A549 treated with GW870086 at 1 μM for 4 hours (cell line): ENCODE data around the gene SMIM7. TPM values are rescaled to one million over a fixed set of nuclear protein-coding genes. Genes with fewer than 3 reads are reported as not detected.

ENCODE experiments used
- total RNA-seq: library from RNA; stranded (reverse); fragments of 200-300 nt; extraction: Qiagen RNA extraction; gene quantifications from 5 replicates; pipeline ENCODE4 v1.2.3, GENCODE V29; 2022; ENCODE audit warnings: low read depth

Gene SMIM7
- total RNA-seq: 66.1 to 77.4 TPM (median 74.4 TPM) in 5 replicates

DNA sequence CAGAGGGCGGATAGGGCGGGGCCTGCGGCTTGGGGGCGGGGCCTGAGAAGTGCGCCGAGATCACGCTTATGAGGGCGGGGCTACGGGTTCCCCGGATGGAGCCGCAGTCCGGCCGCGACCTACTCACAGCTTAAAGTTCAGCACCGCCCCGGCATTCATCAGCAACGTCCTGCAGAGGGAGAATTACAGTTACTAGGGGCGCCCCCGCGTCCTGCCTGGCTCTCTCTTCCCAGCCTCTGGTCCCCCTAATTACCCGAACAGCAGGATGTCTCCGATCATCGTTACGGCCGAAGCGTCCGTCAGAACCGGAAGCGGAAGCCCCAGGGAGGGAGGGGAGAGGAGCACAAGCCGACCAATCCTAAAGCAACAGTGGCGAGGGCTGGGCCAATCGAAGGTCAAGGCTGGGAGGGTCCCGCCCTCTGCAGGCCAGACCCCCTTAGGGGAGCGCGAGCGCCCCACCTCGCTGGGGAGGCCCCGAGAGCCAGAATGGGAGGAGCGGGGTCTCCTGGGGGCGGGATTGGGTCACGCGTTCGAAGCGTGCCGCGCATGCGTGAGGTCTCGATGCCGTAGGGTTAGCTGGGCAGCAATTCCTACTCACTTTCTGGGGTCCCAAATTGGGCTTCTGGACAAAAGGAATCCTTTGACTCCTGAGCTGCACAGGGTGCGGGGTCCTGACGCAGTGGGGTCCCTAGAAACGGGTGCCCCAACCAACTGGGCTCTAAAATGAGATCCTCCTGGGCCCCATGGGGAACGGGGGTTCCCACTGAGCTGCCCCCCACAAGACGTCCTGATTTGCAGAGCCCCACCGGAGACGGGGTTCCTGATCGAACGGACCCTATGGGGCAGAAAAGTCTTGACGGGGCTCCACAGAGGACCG is at the start of gene SMIM7:
SMIM7 (minus strand) TSS at position 313 of the 877 bp plus-strand sequence; CDS start at position 279, 34 bp downstream.

DNA sequence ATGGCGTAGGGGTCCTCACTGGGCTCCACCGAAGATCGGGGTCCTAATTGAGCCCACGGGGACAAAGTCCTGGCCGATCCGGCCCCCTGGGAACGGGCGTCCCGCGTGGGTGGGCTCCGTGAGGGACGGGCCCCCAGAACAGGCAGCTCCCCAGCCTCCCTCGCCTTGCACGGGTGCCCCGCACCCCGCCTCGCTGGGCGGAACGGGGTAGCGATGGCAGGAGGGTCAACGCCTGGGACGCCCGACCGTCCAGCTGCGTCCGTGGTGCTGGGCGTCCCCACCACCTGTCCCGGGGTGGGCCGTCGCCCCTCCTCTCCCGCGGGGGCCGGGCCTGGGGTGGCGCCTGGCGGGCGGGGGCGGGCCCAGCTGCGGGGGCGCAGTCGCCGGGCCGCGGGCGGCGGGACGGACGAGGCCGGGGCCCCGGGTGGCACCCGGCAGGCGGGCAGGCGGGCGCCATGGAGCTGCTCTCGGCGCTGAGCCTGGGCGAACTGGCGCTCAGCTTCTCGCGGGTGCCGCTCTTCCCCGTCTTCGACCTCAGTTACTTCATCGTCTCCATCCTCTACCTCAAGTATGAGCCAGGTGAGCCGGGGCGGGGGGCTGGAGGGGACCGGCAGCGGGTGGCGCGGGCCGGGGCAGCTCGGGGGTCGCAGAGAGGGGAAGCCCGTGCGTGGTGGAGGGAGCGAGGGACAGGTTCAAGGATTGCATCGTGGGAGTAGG is 977 bp upstream of the SMIM7 start, which contains the start of gene TMEM38A:
TMEM38A (plus strand) TSS at position 377 of the 717 bp plus-strand sequence; CDS start at position 456, 79 bp downstream.

DNA sequence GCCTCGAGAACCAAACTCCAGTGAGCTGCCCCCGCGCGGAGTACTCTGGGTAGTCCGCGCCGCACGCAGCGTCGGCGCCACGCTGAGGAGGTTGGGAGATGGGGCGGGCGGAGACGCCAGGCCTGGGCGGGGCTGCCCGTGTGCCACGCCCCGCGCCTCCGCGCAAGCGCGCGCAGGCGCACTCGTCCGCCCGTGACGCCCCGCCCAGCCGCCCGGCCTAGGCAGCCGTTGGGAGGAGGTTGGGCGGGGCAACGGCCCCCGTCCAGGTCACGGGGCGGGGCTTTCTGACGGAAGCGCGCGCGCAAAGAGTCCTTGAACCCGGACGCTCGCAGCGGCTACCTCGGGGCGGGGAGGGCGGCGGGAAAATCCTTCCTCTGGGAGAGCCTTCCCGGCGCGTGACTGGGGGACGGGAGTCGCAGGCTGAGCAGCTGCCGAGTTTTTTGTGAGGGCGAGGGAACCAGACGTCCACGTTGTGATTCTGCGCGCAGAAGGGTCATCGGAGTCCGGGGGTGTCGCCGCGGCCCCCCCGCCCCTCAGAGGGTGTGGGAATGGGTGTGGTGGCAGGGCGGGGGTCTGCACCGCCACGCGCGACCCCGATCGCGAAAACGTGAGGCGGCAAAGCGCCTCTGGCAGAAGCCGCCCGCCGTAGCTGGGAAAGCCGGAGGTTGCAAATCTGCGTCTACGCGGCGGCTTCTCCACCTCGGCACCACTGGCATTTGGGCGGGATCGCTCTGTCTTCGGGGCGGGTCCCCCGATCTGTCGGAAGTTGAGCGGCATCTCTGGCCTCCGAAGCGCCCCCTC is 31.6 kb downstream of the SMIM7 start, which contains the start of gene MED26:
MED26 (minus strand) TSS at position 22 of the 801 bp plus-strand sequence. CDS start 261 bp downstream, outside the sequence.

Other genes with a start within 250 kb of the SMIM7 start
- gene EPS15L1, start 188.2 kb downstream of the SMIM7 start, total RNA-seq: 14.2 to 18.6 TPM (median 16.6 TPM) in 5 replicates
- not detected in 5 replicates for gene CALR3, start 164.0 kb downstream of the SMIM7 start, total RNA-seq
- gene C19orf44, start 163.8 kb downstream of the SMIM7 start, total RNA-seq: 2.0 to 2.8 TPM (median 2.6 TPM) in 5 replicates
- gene CHERP, start 117.7 kb downstream of the SMIM7 start, total RNA-seq: 26.1 to 32.4 TPM (median 30.0 TPM) in 5 replicates
- 16.0 to 20.4 TPM (median 18.7 TPM) in 5 replicates for gene SLC35E1, start 87.7 kb downstream of the SMIM7 start, total RNA-seq
- 3.4 to 5.5 TPM (median 5.4 TPM) in 5 replicates for gene MED26, start 31.9 kb downstream of the SMIM7 start, total RNA-seq
- 0.56 to 1.4 TPM (median 1.2 TPM) in 5 replicates for gene TMEM38A, start 995 bp upstream of the SMIM7 start, total RNA-seq
- not detected in 5 replicates for gene NWD1, start 59.7 kb upstream of the SMIM7 start, total RNA-seq
- 16.7 to 21.6 TPM (median 20.7 TPM) in 5 replicates for gene SIN3B, start 169.3 kb upstream of the SMIM7 start, total RNA-seq
- not detected in 5 replicates for gene F2RL3, start 228.9 kb upstream of the SMIM7 start, total RNA-seq